GM18519 (cell line): ENCODE data around the gene MAOA.
"Not testable (repeated sequence)": the region's sequence is repeated elsewhere in the genome, so short reads cannot be mapped to it uniquely, and the experiment has no call there.

Experiments
- ATAC-seq: cut with Tn5 transposase; IDR thresholded peaks from one replicate; pipeline ENCODE4 v1.9.1; 2021; ENCODE audit warnings: mild to moderate bottlenecking, moderate library complexity; ENCODE audit not compliant: unreplicated experiment, low FRiP score

Gene MAOA

GRCh38 chrX:43661521-43662240 lies 5.6 kb downstream of the MAOA start:
- no peak for ATAC-seq

GRCh38 chrX:43663173-43663572 lies 7.1 kb downstream of the MAOA start:
- ATAC-seq: no peak

- ATAC-seq: no peak
Observed at GRCh38 chrX:43664258-43664657, 8.2 kb downstream of the MAOA start.

- ATAC-seq: no peak
Observed at GRCh38 chrX:43664708-43665107, 8.6 kb downstream of the MAOA start.

GRCh38 chrX:43666311-43666912 lies 10.3 kb downstream of the MAOA start:
- ATAC-seq: no peak

GRCh38 chrX:43675965-43676628 lies 20.0 kb downstream of the MAOA start:
- ATAC-seq: not testable (repeated sequence)

- no peak for ATAC-seq
Observed at GRCh38 chrX:43676971-43677572, 21.0 kb downstream of the MAOA start.

- no peak for ATAC-seq
Observed at GRCh38 chrX:43677993-43678392, 21.9 kb downstream of the MAOA start.

GRCh38 chrX:43679058-43679457 lies 23.0 kb downstream of the MAOA start:
- ATAC-seq: no peak

GRCh38 chrX:43679778-43680177 lies 23.7 kb downstream of the MAOA start:
- ATAC-seq: no peak

- no peak for ATAC-seq
Observed at GRCh38 chrX:43682726-43683125, 26.6 kb downstream of the MAOA start.

GRCh38 chrX:43685221-43685620 lies 29.1 kb downstream of the MAOA start:
- ATAC-seq: no peak

GRCh38 chrX:43688586-43688985 lies 32.5 kb downstream of the MAOA start:
- no peak for ATAC-seq

GRCh38 chrX:43693602-43694406 lies 37.7 kb downstream of the MAOA start:
- no peak for ATAC-seq

GRCh38 chrX:43699475-43699874 lies 43.4 kb downstream of the MAOA start:
- ATAC-seq: no peak

GRCh38 chrX:43702079-43702524 lies 46.0 kb downstream of the MAOA start:
- ATAC-seq: no peak

- no peak for ATAC-seq
Observed at GRCh38 chrX:43702660-43703059, 46.6 kb downstream of the MAOA start.

- no peak for ATAC-seq
Observed at GRCh38 chrX:43703211-43703791, 47.2 kb downstream of the MAOA start.

- ATAC-seq: no peak
Observed at GRCh38 chrX:43706786-43707370, 50.8 kb downstream of the MAOA start.
